ENCODE measurements around the gene MAP3K20.
"Not testable (repeated sequence)": the region's sequence is repeated elsewhere in the genome, so short reads cannot be mapped to it uniquely, and the experiment has no call there.

The MAP3K20 gene

GRCh38 chr2:173087793-173088496 lies 12.3 kb downstream of the MAP3K20 start:
- DNase-seq, result no peak

GRCh38 chr2:173090276-173090877 lies 14.7 kb downstream of the MAP3K20 start:
- no peak for DNase-seq

- no peak for DNase-seq
These were observed 15.5 kb downstream of the MAP3K20 start for GRCh38 chr2:173090973-173091660.

- DNase-seq, result no peak
These were observed 16.3 kb downstream of the MAP3K20 start for GRCh38 chr2:173091910-173092309.

GRCh38 chr2:173092844-173093402 lies 17.3 kb downstream of the MAP3K20 start:
- no peak for DNase-seq

GRCh38 chr2:173093617-173094016 lies 18.0 kb downstream of the MAP3K20 start:
- not testable (repeated sequence) for DNase-seq

GRCh38 chr2:173094731-173095130 lies 19.1 kb downstream of the MAP3K20 start:
- no peak for DNase-seq

GRCh38 chr2:173095356-173095755 lies 19.7 kb downstream of the MAP3K20 start:
- DNase-seq, result no peak

GRCh38 chr2:173099271-173099670 lies 23.6 kb downstream of the MAP3K20 start:
- DNase-seq, result no peak

GRCh38 chr2:173099804-173100203 lies 24.2 kb downstream of the MAP3K20 start:
- no peak for DNase-seq

- no peak for DNase-seq
These were observed 26.0 kb downstream of the MAP3K20 start for GRCh38 chr2:173101687-173102086.

- no peak for DNase-seq
These were observed 28.5 kb downstream of the MAP3K20 start for GRCh38 chr2:173104156-173104555.

GRCh38 chr2:173106959-173107628 lies 31.4 kb downstream of the MAP3K20 start:
- no peak for DNase-seq

GRCh38 chr2:173107629-173108022 lies 32.0 kb downstream of the MAP3K20 start:
- DNase-seq, result no peak

GRCh38 chr2:173109253-173110188 lies 33.9 kb downstream of the MAP3K20 start:
- no peak for DNase-seq

GRCh38 chr2:173117678-173118077 lies 42.0 kb downstream of the MAP3K20 start:
- DNase-seq, result no peak

GRCh38 chr2:173118395-173118794 lies 42.7 kb downstream of the MAP3K20 start:
- no peak for DNase-seq

GRCh38 chr2:173119069-173119807 lies 43.6 kb downstream of the MAP3K20 start:
- no peak for DNase-seq

- DNase-seq, result no peak
These were observed 44.3 kb downstream of the MAP3K20 start for GRCh38 chr2:173119944-173120343.

GRCh38 chr2:173122936-173123335 lies 47.3 kb downstream of the MAP3K20 start:
- DNase-seq, result no peak

GRCh38 chr2:173124441-173124840 lies 48.8 kb downstream of the MAP3K20 start:
- no peak for DNase-seq

Data from RPMI8226 (cell line).